A673 (cell line): ENCODE results near the gene RAC2. TPM values are rescaled to one million over a fixed set of nuclear protein-coding genes. Genes with fewer than 3 reads are reported as not detected.

Experiments
- BruUV-seq: library from RNA; stranded (reverse); fragments of 400-500 nt; replicated peaks from 2 replicates; lab custom pipeline; 2021; lab: Mats Ljungman, UMichigan
- CTCF ChIA-PET: fragments of 300-600 bp; sonication (Branson Sonifier 250); formaldehyde crosslinking; loops from one replicate; lab custom pipeline; 2022; ENCODE audit warnings: antibody characterized with exemption; lab: Charles Lee
- POLR2A ChIA-PET: fragments of 300-600 bp; sonication (Branson Sonifier 250); formaldehyde crosslinking; loops from one replicate; lab custom pipeline; 2022; ENCODE audit warnings: antibody characterized with exemption; ENCODE audit not compliant: low non-redundant PET; lab: Charles Lee
- DNase-seq: peaks from one replicate; pipeline ENCODE4 v3.0.0-alpha.2; 2015; ENCODE audit warnings: low spot score
- H3K27ac ChIP-seq: fragments of 200-600 bp; sonication (generic); 2 replicates; pipeline ENCODE4 v1.5.1; 2016; ENCODE audit warnings: mixed run types, low read depth, mild to moderate bottlenecking, mixed read lengths, antibody characterized with exemption, low read length; ENCODE audit not compliant: poor library complexity, severe bottlenecking
- H3K27me3 ChIP-seq: fragments of 200-600 bp; sonication (generic); replicated peaks from 2 replicates; pipeline ENCODE4 v1.6.1; 2017; ENCODE audit warnings: mixed run types, low read depth, mild to moderate bottlenecking, mixed read lengths, antibody characterized with exemption, low read length; ENCODE audit not compliant: insufficient read depth, poor library complexity
- H3K36me3 ChIP-seq: fragments of 200-600 bp; sonication (generic); 2 replicates; pipeline ENCODE4 v1.6.1; 2016; ENCODE audit warnings: mixed run types, mild to moderate bottlenecking, mixed read lengths, antibody characterized with exemption, low read length; ENCODE audit not compliant: insufficient read depth, poor library complexity, severe bottlenecking
- H3K4me1 ChIP-seq: fragments of 200-600 bp; sonication (generic); 2 replicates; pipeline ENCODE4 v1.6.1; 2017; ENCODE audit warnings: mixed run types, mild to moderate bottlenecking, mixed read lengths, antibody characterized with exemption, low read length; ENCODE audit not compliant: insufficient read depth, poor library complexity, severe bottlenecking
- H3K4me3 ChIP-seq: fragments of 200-600 bp; sonication (generic); 2 replicates; pipeline ENCODE4 v1.5.1; 2016; ENCODE audit warnings: low read depth, mixed run types, mild to moderate bottlenecking, mixed read lengths, low read length; ENCODE audit not compliant: poor library complexity, severe bottlenecking
- H3K9me3 ChIP-seq: fragments of 200-600 bp; sonication (generic); 2 replicates; pipeline ENCODE4 v1.6.1; 2016; ENCODE audit warnings: mixed run types, low read depth, mild to moderate bottlenecking, mixed read lengths, antibody characterized with exemption, low read length; ENCODE audit not compliant: poor library complexity, severe bottlenecking
- EZH2 ChIP-seq: fragments of 200-600 bp; sonication (generic); IDR thresholded peaks from 2 replicates; pipeline ENCODE4 v1.6.1; 2017; ENCODE audit warnings: borderline replicate concordance, low read depth, mild to moderate bottlenecking, mixed read lengths, antibody characterized with exemption, low read length; ENCODE audit not compliant: poor library complexity, severe bottlenecking
- intact Hi-C: fragments of 100-400 bp; cut with micrococcal nuclease; formaldehyde crosslinking; loops from one replicate; pipeline ENCODE4 v1.10.0; 2022; ENCODE audit not compliant: unreplicated experiment
- total RNA-seq: library from RNA; stranded (reverse); gene quantifications from 2 replicates; pipeline ENCODE4 v1.2.3, GENCODE V29; 2021
- TF ChIP-seq, protein P1 (sequence below): fragments of 300-800, 200-600 bp; sonication (generic); conservative IDR thresholded peaks from 2 replicates; pipeline ENCODE4 v1.5.1; 2017; ENCODE audit warnings: low read depth, mild to moderate bottlenecking, antibody characterized with exemption, low read length, moderate library complexity, mixed read lengths

The RAC2 gene
- total RNA-seq, 1 experiment from 2014 or later: 4.0 TPM

DNA sequence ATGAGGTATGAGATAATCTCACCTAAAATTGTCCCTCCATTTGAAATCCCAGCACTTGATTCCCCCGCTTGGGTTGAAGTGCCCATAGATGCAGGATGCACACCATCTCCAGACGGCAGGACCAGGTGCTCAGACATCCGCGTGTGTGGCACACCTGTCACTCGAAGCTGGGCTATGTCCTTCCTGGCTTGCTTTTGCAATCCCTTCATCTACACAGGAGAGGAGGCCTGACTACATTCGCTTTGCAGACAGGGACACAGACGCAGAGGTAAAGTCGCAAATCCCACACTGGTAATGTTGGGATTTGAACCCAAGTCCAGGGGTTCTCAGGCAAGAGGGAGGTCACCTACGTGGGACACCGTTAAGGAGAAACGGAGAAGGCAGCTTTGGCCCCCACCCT, 31.1 kb upstream of the RAC2 start:
- Histone ChIP-seq H3K9me3 (no peaks in the 10 kb centered on the region), H3K36me3 (no peaks in the 10 kb centered on the region), H3K27ac (no peak overlapping the region), H3K4me1 (no peaks in the 10 kb centered on the region), H3K27me3 (peaks cover 3% of the 10 kb centered on the region), H3K4me3 (no peak overlapping the region)
- CTCF ChIA-PET: no interaction called here
- POLR2A ChIA-PET: no interaction called here
- no peak for TF ChIP-seq EZH2
- TF ChIP-seq, protein P1, sequence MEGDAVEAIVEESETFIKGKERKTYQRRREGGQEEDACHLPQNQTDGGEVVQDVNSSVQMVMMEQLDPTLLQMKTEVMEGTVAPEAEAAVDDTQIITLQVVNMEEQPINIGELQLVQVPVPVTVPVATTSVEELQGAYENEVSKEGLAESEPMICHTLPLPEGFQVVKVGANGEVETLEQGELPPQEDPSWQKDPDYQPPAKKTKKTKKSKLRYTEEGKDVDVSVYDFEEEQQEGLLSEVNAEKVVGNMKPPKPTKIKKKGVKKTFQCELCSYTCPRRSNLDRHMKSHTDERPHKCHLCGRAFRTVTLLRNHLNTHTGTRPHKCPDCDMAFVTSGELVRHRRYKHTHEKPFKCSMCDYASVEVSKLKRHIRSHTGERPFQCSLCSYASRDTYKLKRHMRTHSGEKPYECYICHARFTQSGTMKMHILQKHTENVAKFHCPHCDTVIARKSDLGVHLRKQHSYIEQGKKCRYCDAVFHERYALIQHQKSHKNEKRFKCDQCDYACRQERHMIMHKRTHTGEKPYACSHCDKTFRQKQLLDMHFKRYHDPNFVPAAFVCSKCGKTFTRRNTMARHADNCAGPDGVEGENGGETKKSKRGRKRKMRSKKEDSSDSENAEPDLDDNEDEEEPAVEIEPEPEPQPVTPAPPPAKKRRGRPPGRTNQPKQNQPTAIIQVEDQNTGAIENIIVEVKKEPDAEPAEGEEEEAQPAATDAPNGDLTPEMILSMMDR: no peak
- intact Hi-C loops: loop anchor here (10.0 kb wide), 1 partner anchor 150 kb away; the partner anchor contains the start of gene ELFN2
- no peak for DNase-seq
- BruUV-seq: no TSS peak

DNA sequence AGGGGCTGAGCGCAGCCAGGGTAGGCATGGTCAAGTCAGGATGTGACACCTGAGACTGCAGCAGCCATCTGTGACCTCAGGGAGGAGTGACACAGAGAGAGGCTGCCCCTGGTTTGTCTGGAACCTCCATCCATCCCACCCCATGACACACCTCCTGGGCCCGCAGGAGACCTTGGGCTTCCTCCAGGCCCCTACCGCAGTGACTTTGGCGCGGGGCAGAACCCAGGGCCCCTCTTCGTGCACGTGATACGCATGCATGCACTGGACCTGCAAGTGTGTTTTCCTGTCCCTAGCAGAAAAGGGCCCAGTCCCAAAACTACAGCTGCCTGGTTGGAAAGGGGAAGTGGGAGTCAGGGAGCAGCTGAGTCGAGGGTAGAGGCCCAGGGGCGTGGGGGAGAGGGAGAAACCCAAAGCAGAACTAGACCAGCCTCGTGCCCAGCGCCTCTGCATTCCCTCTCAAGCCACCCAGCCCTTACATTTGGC, 30.4 kb upstream of the RAC2 start:
- no peak for TF ChIP-seq EZH2
- TF ChIP-seq, protein P1: no peak
- Histone ChIP-seq H3K4me3 (no peak overlapping the region), H3K9me3 (no peaks in the 10 kb centered on the region), H3K36me3 (no peaks in the 10 kb centered on the region), H3K27me3 (peaks cover 10% of the 10 kb centered on the region), H3K27ac (no peak overlapping the region), H3K4me1 (no peaks in the 10 kb centered on the region)
- BruUV-seq: no TSS peak
- CTCF ChIA-PET: no interaction called here
- POLR2A ChIA-PET: no interaction called here
- no peak for DNase-seq
- intact Hi-C loops: loop anchor here (10.0 kb wide), 1 partner anchor 150 kb away; the partner anchor contains the start of gene ELFN2

DNA sequence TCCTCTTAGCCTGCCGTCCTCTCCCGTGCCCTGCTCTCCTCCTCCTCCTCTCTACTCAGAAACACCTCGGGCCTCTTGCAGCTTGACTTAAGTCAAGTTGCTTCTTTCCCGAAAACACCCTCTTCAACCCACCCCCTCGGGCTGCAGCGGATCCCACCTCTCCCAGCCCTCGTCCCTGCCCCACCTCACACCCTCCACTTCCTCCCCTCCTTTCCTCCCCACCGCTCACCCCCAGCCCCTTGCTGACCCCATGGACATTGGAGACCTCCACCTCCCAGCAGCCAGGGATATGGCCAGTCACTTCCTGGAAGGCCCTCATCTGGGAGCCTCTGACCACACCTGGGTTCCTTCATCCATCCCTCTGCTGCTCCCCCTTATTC, 29.8 kb upstream of the RAC2 start:
- H3K4me3 ChIP-seq: no peak overlapping the region
- POLR2A ChIA-PET: no interaction called here
- TF ChIP-seq EZH2: no peak
- TF ChIP-seq, protein P1: no peak
- DNase-seq: no peak
- no peaks in the 10 kb centered on the region for H3K36me3 ChIP-seq
- CTCF ChIA-PET: no interaction called here
- no peaks in the 10 kb centered on the region for H3K9me3 ChIP-seq
- peaks cover 12% of the 10 kb centered on the region for H3K27me3 ChIP-seq
- no TSS peak for BruUV-seq
- no peak overlapping the region for H3K27ac ChIP-seq
- intact Hi-C loops: loop anchor here (10.0 kb wide), 1 partner anchor 151 kb away; the partner anchor contains the start of gene ELFN2
- H3K4me1 ChIP-seq: no peaks in the 10 kb centered on the region
